Ishikawa (cell line): Measurements from ENCODE around the gene TEX29.

ENCODE experiments used
- CEBPB ChIP-seq: IDR thresholded peaks from 2 replicates; pipeline ENCODE4 v1.6.1; 2012
- CREB1 ChIP-seq: IDR thresholded peaks from 2 replicates; pipeline ENCODE4 v1.6.1; 2012; ENCODE audit warnings: low read depth
- EGR1 ChIP-seq: IDR thresholded peaks from 2 replicates; pipeline ENCODE4 v1.6.1; 2012
- EP300 ChIP-seq: IDR thresholded peaks from 2 replicates; pipeline ENCODE4 v1.6.1; 2012; ENCODE audit warnings: borderline replicate concordance
- FOXM1 ChIP-seq: IDR thresholded peaks from 2 replicates; pipeline ENCODE4 v1.6.1; 2012; ENCODE audit warnings: low read depth, borderline replicate concordance
- MAX ChIP-seq: IDR thresholded peaks from 2 replicates; pipeline ENCODE4 v1.6.1; 2012
- NFIC ChIP-seq: IDR thresholded peaks from 2 replicates; pipeline ENCODE4 v1.6.1; 2012
- RAD21 ChIP-seq: IDR thresholded peaks from 2 replicates; pipeline ENCODE4 v1.6.1; 2012; ENCODE audit warnings: low read depth
- REST ChIP-seq: IDR thresholded peaks from 2 replicates; pipeline ENCODE4 v1.6.1; 2012; ENCODE audit warnings: low read depth, mild to moderate bottlenecking
- TAF1 ChIP-seq: IDR thresholded peaks from 2 replicates; pipeline ENCODE4 v1.6.1; 2012; ENCODE audit warnings: low read depth, mild to moderate bottlenecking
- TCF12 ChIP-seq: IDR thresholded peaks from 2 replicates; pipeline ENCODE4 v1.6.1; 2012; ENCODE audit warnings: low read depth
- TEAD4 ChIP-seq: IDR thresholded peaks from 2 replicates; pipeline ENCODE4 v1.6.1; 2012
- USF1 ChIP-seq: IDR thresholded peaks from 2 replicates; pipeline ENCODE4 v1.6.1; 2012
- ZBTB7A ChIP-seq: IDR thresholded peaks from 2 replicates; pipeline ENCODE4 v1.6.1; 2012; ENCODE audit warnings: low read depth

The TEX29 gene

DNA sequence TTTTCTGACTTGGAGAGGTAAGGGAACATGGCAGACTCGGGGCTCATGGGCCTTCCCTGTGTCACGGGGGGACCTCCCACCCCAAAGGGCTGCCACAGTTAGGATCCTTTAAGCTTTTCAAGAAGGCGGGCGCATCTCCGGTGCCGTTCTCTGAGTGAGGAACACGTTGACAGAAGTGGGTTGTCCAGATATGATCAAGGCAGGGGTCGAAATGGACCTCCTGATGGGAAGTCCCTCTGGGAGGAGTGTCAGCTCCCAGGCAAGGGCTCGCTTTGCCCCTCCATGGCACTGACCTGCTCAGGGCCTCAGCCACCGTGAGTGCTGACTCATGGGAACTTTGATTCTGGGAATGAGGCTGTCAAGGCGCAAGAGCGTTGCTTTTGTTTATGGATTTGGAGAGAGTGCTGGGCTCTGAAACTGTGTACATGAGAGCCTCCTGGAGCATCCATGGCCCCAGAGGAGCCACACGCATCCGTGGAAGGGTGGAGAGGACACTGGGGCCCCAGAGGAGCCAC is 6.5 kb upstream of the TEX29 start:
- TF ChIP-seq TEAD4 (no peak), TAF1 (no peak), ZBTB7A (no peak), CEBPB (no peak), CREB1 (no peak), FOXM1 (no peak), EP300 (no peak), REST (no peak)

DNA sequence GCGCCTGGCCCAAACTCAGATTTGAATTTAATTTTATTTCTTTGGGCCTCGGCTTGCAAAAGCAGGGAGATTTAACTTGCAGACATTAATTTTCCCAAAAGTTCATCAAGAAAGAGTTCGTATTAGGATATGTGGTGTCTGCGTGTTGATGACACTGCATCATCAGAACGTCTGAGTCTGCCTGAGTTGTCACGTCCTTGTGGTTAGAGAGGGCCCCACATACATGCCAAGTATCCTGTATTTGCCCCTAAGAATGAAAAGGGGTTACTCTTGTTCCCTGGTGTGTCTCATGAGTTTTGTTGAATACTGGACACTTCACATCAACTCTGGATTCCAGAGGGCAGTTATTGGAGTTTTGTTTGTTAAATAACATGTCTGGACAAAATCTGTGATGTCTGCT is 5.6 kb upstream of the TEX29 start:
- no peak for TF ChIP-seq TCF12

- TF ChIP-seq USF1 = no peak
Measured at GRCh38 chr13:111315347-111315995, 5.0 kb upstream of the TEX29 start.

- TF ChIP-seq EGR1 = no peak
- no peak for TF ChIP-seq NFIC
Measured at GRCh38 chr13:111316161-111316730, 4.2 kb upstream of the TEX29 start.

- TF ChIP-seq NFIC = no peak
Measured at GRCh38 chr13:111317042-111317550, 3.3 kb upstream of the TEX29 start.

- TF ChIP-seq NFIC (no peak), TCF12 (no peak), TAF1 (no peak), USF1 (no peak), RAD21 (no peak), EP300 (no peak), CREB1 (no peak), MAX (no peak)
Measured at GRCh38 chr13:111317571-111318345, 2.7 kb upstream of the TEX29 start.

- TF ChIP-seq NFIC = no peak
- no peak for TF ChIP-seq TAF1
- no peak for TF ChIP-seq ZBTB7A
- TF ChIP-seq CEBPB = no peak
- no peak for TF ChIP-seq TEAD4
- no peak for TF ChIP-seq MAX
- no peak for TF ChIP-seq TCF12
- no peak for TF ChIP-seq RAD21
Measured at GRCh38 chr13:111318386-111318785, 2.1 kb upstream of the TEX29 start.

DNA sequence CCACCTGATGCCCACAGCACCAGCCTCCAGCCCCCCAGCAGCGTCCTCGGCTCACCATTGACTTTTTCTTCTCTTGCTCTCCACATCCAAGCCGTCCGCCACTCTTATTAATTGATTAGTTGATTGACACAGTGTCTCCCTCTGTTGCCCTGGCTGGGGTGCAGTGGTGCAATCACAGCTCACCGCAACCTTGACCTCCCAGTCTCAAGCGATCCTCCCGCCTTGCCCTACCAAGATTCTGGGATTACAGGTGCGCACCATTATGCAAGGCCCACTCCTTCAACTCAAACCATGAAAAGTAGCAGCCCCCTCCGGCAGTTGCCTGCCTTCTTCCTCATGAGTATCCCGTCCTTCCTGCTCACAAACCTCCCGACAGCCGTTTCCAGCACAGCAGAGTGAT is 921 bp upstream of the TEX29 start:
- no peak for TF ChIP-seq USF1
- no peak for TF ChIP-seq EP300
- TF ChIP-seq TAF1 = no peak
- no peak for TF ChIP-seq TEAD4
- no peak for TF ChIP-seq TCF12
- no peak for TF ChIP-seq EGR1
- no peak for TF ChIP-seq FOXM1
- TF ChIP-seq NFIC = no peak
- TF ChIP-seq REST = no peak
- TF ChIP-seq MAX = no peak
